Activated T-helper 9 cell treated with anti-CD3 and anti-CD28 coated beads, Interleukin-2, amount 50 U/mL, for 16 hours (primary cell): ENCODE data around the gene NUAK1.

Experiments used
- DNase-seq: peaks from one replicate; pipeline ENCODE4 v3.0.0-alpha.2; 2020; ENCODE audit warnings: low read depth

NUAK1 gene

GRCh38 chr12:106062693-106063092 lies 76.1 kb downstream of the NUAK1 start:
- no peak for DNase-seq

- no peak for DNase-seq
Measured at GRCh38 chr12:106058256-106059182, 80.2 kb downstream of the NUAK1 start.

- no peak for DNase-seq
Measured at GRCh38 chr12:106054049-106054448, 84.7 kb downstream of the NUAK1 start.

DNA sequence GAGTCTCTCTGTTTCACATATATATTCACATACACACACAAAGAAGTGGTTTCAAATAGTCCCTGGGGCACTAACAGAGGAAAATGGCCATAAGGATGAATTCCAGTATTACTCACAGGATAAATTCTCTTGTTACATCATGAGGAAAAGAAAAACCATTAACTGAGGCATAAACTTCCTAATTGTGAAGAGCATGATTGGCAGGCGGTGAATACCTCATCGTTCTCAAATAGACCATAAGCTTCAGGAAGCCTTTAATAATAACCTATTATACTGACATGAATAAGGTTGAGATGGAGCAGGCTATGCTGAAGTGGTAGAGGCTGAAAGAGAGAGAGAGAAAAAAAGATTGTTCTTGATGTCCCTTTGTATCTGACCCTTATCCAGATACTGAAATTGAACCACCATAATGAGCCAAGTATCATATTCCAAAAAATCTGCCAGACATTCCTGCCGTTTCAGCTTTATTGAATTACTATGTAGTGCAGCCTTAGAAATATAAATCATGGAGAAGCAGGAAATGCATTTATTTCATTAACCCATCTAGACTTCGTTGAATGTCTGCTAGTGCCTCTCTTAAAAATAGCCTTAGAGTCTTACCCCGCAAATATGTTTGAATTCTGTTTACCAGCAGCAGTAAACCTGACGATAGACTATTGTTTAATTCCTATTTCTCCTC lies 86.8 kb downstream of the NUAK1 start:
- DNase-seq, result no peak

DNA sequence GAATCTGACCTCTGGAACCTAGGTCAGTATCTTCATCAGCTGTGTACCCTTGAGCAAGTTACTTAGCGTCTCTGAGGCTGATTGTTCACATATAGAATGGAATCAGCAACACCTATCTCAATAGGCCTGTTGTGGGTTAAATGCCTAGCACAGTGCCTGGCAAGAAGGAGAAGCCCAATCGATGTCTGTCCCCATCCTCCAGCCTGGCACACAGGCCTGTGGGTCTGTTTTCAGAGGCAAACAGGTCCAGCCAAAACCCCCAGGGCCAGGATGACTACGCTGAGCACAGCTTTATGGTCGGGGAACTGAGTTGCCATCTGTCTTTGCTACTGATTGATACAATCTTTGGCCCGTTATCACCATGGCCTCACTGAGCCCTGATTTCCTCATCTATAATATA lies 89.2 kb downstream of the NUAK1 start:
- DNase-seq, result no peak

DNA sequence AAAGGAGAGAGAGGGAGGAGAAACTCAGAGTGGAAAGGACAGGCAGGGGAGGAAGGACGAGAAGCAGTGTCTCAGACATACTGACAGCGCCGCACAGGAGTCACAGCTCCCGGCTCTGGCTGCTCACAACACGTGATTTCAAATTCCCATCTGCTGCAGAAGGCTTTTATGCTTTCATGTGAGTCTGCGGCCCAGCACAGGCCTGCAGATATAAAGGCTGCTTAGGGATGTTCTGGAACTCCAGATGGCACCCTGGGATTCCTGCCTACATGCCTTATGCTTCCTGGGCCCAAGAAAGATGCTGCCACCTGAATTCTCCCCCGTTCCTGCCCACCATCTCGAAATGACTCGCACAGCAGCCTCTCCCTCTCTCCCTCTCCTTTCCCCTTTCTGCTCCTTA lies 89.6 kb downstream of the NUAK1 start:
- DNase-seq, result no peak

DNA sequence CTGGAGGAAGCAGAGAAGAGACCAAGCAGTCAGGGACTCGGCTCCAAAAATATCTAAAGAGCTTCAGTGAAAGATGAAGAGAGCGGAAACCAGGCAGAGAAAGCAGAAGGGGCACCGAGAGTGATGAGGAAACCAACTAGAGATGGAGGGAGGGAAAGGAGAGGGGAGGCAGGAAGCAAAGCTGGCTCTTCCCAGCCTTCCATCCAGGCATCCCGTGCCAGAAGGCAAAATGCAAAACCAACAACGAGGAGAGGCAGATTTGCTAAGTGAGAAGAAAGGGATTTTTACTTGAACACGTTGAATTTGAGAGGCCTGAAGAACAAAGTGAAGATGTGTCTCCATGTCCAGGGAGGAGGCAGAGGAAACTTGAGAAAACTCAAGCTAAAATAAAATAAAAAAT lies 90.1 kb downstream of the NUAK1 start:
- no peak for DNase-seq

DNA sequence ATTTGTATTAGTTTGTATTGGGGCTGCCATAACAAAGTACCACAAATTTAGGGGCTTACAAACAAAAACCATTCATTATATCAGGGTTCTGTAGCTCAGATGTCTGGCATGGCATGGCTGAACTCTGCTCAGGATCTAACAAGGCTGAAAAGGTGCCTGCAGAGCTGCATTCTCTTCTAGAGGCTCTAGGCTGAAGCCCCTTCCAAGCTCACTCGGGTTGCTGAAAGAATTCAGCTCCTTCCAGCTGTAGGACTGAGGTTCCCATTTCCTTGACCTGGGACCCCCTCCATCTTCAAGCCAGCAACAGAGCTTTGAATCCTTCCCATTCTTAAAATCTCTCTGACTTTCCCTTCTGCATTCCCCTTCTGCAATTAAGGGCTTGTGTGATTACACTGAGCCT lies 90.7 kb downstream of the NUAK1 start:
- no peak for DNase-seq

DNA sequence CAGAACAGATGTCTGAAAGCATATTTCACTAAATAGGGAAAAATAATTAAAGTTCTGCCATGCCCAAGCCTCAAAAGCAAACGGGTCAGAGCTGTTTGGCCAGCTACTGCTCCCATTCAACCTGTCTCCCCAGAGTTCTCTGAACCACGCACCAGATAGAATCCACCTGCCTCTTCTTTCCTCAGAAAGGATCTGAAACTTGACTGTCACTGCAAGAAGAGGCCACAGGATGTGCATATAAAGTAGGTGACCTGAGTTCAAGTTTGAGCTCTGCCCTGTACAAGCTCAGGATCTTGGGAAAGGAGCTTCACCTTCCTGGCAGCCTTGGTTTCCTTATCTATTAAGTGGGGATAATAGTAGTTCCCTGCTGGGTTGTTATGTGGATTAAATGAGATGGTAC lies 91.8 kb downstream of the NUAK1 start:
- DNase-seq, result no peak

- DNase-seq, result no peak
Measured at GRCh38 chr12:106046301-106046846, 92.4 kb downstream of the NUAK1 start.

GRCh38 chr12:106045251-106045674 lies 93.5 kb downstream of the NUAK1 start:
- DNase-seq, result no peak

GRCh38 chr12:106044773-106045172 lies 94.0 kb downstream of the NUAK1 start:
- DNase-seq, result no peak

DNA sequence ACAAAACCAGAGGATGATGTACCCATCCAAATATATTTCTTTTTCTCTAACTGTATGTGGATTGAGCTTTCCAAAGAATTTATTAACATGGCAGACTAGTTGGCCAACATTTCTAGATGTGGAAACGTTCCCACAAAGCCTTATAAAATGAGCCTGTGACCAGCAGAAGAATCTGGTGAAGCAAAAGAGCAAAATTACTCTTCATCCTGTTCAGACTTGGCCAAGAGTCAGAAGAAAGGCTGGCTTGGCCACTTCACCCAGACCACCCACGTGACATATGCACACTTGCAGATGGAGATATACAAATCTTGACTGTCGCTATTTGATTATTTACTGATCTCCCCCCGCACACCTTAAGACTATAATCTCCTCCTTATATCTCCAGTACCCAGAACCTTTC lies 96.7 kb downstream of the NUAK1 start:
- no peak for DNase-seq

- DNase-seq, result no peak
Measured at GRCh38 chr12:106040521-106040920, 98.2 kb downstream of the NUAK1 start.

DNA sequence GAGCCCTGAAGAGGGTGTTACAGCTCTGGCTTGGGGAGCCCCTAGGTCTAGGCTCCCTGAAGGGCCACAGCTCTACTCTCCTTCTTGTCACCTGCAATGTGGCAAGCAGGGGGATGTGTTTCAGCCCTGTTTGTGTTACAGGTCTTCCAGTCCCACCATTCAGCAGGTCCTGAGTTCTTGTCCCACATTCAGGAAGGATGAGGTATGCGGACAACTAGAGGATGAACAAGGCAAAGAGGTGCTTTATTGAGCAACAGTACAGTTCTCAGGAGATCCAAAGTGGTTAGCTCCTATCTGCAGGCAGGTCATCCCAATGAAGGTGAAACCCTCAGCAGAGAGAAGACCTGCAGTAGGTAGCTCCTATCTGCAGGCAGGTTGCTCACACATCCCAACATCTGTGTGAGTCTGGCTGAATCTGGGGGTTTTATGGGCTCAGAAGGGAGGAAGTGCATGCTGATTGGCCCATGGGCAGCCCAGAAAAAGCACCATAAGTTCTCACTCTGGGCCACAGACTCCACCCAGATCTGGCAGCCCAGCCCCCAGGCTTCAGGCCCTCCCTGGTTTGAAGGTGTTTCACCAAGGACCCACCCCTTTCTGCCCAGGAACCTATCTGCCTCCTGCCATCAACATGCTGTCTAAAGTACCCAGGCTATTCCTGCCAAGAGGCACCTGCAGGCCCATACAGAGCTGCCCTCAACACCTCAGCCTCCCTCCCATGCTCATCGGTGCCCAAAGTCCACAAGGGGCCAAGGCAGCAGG lies 98.9 kb downstream of the NUAK1 start:
- DNase-seq, result no peak

GRCh38 chr12:106039242-106039641 lies 99.5 kb downstream of the NUAK1 start:
- DNase-seq, result no peak

DNA sequence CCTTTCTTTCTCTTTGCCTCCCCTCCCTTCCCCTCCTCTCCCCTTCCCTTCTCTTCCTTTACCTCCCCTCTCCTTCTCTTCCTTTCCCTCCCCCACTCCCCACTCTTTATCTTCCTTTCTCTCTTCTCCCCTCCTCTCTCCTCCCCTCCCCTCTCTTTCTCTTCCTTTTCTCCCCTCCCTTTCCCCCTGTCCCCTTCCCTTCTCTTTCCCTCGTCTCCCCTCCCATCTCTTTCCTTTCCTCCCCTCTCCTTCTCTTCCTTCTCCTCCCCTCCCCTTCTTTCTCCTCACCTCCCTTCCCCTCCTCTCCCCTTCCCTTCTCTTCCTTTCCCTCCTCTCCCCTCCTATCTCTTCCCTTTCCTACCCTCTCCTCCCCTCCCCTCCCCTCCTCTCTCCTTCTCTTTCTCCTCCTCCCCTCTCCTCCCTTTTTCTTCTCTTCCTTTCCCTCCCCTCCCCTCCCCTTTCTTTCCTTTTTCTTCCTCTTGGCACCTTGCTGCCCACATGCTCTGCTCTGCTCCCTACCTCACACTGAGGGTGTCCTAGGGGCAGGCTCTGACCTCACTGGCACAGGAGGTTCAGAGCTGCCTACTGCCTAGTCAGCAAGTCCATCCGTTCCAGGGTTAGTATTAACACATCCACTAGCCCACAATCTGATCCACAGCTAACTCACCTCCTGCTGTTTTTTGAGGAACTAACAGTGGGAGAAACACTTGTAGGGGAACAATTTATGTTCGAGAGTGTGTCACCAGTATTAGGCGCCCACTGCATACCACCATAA lies 101.0 kb downstream of the NUAK1 start:
- no peak for DNase-seq

DNA sequence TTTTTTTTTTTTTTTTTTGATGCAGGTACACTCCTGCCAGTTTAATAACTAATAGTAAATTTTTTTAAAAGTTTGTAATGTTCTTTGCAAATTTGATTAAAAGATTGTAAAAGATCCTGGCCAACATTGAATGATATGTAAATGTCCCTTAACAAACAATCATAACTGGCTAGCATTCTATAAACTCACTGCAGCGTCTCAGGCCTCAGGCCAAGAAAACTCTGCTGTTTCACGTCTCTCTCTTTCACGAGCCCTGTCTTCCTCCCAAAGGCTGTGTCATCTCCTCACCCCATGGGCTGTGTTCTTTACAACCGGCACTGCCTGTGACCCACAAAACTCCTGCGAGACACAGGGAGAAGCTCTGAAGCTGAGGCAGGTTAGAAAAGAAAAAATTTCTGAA lies 103.3 kb downstream of the NUAK1 start:
- DNase-seq, result no peak

GRCh38 chr12:106034316-106034715 lies 104.4 kb downstream of the NUAK1 start:
- no peak for DNase-seq

DNA sequence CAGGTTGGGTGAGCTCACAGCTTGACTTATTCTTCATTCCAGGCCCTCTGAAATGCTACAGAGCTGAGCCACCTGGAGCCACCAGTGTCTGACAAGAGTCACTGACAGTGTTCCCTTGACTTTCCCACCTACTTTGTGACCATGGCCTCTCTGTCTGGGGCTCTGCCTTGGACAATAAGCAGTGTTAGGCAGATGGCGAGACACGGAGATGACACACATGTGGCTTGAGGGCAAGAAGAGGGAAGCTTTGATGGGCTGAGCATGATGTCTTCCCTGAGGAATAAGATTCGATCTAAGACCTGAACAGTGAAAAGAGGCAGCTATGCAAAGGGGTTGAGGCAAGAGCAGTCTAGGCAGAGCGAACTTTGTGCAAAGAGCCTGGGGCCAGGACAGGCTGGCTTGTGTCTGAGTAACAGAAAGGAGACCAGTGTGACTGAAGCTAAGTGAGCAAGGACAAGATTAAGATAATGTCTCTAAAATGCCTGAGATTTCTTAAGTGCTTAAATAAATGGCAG lies 105.5 kb downstream of the NUAK1 start:
- no peak for DNase-seq

DNA sequence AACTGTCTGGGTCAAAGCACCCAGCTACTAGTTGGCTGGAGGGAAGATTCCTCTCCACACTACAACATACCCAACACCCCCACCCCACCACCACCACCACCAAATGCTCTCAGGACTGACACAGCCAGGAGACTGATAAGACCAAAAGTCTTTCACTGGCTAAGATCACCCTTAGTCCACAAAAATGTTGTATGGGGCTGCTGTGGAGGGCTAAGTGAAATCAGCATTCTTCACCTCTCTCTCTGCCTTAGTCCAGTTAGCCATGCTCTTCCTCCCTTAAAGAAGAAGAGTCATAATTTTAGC lies 106.2 kb downstream of the NUAK1 start:
- DNase-seq, result no peak
